GM15510 (cell line): ENCODE data around the gene TFPI2.

Experiments
- POLR2A ChIP-seq: IDR thresholded peaks from 3 replicates; pipeline ENCODE4 v1.6.1; 2011; ENCODE audit warnings: borderline replicate concordance; ENCODE audit not compliant: insufficient read length; ENCODE audit errors: extremely low read depth

TFPI2 gene, protein sequence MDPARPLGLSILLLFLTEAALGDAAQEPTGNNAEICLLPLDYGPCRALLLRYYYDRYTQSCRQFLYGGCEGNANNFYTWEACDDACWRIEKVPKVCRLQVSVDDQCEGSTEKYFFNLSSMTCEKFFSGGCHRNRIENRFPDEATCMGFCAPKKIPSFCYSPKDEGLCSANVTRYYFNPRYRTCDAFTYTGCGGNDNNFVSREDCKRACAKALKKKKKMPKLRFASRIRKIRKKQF

DNA sequence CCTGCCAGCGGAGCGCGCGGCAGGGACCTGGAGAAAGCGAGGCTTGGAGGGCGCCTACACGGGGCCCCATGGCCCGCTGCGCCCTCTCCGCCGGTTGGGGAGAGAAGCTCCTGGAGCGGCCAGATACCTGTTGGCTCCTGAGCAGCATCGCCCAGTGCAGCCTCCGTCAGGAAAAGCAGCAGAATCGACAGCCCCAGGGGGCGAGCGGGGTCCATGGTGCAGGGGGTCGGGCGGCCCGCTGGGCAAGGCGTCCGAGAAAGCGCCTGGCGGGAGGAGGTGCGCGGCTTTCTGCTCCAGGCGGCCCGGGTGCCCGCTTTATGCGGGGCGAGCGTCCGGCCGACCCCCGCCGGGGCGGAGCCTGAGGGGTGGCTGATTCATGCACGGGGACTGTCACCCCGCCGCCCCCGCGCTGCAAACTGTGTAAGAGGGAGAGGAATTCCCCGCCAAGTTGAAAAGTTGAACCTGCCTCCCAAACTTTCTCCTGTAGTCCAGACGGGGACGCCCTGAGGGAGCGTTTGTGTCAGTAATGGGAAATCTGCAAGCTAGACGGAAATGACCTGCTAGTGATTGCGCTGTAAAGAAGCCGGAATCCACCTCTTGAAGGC, at the start of gene TFPI2:
Gene TFPI2 (minus strand): TSS at position 290 of the 605 bp plus-strand sequence. CDS start 75 bp downstream, at position 215.
- no peak for TF ChIP-seq POLR2A

DNA sequence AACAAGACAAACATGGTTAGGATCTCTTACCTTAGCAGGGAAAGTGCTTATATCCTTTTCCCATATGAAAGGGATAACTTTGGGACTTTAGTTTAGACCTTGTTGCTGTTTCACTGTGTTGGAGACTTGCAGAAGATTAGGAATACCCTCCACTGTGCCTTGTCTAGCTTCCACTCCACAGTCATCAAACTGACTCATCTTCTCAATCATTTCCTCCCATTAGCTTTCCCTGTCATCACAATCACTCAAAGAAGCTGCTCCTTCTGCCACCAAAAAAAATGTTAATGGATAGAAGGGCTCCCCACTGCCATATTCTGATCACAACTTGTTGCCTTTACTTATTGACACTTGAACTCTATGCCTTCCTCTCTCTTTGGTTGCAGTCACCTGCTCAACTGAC, 47.7 kb upstream of the TFPI2 start:
- TF ChIP-seq POLR2A, result no peak

GRCh38 chr7:93937818-93938217, 47.3 kb upstream of the TFPI2 start:
- TF ChIP-seq POLR2A, result no peak

DNA sequence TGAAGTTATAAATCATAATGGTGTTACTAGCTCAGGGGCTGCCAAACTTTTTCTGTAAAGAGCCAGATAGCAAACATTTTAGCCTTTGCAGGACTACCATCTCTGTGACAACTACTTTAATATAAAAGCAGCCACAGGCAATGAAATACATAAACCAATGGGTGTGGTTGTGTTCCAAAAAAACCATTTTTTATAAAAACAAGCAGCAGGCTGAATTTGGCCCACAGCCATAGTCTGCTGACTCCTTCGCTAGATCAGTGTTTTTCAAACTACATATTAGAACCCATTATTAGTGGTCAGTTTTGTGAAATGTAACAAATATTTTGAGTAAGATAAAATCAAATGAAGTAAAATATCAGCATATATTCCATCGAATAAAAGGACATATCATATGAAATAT, 44.5 kb upstream of the TFPI2 start:
- TF ChIP-seq POLR2A, result no peak

DNA sequence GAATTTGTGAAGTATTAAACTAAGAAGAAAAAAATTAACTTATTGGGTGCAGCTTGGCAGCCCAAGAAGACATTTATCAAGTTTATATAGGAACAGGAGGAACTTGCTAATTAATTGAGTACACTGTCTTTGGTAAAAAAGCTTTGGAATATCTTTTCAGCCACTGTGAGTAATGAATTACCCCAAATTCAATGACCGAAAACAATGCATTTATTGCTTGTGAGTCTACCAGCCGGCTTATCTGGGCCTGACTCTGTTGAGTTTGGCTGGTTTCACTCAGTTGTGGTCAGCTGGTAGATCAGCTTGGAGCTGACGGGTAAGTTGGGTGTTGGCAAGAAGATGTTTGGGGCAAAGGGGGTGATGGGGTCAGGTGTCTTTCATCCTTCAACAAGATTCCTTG, 42.6 kb upstream of the TFPI2 start:
- TF ChIP-seq POLR2A, result no peak

DNA sequence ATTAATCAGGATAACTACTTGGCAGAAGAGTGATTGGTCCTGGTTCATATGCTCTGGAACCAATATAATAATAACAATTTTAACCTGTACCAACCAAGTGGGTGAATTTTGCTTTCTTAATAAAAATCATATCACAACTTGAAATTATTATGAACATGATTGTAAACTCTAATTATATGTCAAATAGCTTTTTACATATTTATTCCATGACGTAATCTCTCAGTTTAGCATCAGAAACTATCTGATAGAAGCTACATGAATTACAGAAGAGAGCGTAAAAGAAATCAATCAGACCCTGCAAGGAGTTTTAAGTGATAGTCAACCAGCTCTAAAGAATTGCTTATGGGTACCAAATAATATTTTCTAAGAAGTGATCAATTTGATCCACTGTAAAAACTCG, 41.1 kb upstream of the TFPI2 start:
- TF ChIP-seq POLR2A, result no peak

DNA sequence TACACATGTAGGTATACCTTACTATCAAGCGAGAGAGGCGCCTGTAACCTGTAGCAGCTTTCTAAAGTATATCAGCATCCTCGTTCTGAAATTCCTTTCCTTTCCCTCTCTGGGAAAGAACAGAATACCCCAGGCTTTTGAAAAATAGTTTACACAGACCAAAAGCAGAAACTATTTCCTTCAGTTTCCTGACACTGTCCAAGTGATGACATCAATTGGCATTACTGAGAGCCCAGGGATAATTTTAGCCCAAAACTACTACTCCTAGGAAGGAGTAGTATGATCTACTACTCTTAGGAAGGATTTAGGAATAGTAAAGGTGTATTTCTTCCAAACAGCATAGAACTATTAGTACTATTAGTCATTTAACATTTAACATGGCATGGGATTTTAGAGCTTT, 37.0 kb upstream of the TFPI2 start:
- no peak for TF ChIP-seq POLR2A

DNA sequence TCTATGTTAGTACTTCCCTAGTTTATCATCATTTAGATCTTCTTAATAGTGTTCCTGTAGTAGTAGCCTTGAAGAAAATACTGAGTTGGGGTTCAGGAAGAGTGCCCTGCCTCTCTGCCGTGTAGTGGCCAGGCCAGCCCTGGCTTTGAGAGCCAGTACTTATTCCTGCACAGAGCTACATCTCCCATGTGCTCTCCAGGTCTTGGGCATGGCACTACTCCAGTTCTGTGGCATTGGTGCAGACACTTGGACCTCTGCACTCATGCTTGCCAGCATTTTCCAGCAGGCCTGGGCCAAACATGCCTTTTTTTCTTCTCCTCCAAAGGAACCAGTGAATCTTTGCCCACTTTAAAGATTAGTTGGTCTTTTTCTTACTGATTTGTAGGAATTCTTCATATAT, 36.2 kb upstream of the TFPI2 start:
- TF ChIP-seq POLR2A, result no peak

DNA sequence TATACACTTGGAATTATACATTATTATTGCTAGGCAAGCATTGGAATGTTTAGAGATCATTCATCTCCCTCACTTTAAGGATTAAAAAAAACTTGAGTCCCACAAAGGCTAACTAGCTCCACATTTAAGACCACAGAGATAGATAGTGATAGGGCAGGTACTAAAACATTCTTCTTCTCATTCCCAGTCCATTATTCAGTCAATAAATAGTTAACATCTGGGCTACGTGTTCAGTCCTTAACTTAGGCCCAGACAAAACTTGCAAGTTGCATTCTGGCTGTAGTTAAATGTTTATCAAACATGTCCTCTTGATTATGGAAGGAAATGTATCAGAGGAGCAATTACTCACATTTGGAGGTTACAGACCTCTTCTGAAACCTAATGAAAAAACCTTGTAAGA, 33.4 kb upstream of the TFPI2 start:
- TF ChIP-seq POLR2A, result no peak

DNA sequence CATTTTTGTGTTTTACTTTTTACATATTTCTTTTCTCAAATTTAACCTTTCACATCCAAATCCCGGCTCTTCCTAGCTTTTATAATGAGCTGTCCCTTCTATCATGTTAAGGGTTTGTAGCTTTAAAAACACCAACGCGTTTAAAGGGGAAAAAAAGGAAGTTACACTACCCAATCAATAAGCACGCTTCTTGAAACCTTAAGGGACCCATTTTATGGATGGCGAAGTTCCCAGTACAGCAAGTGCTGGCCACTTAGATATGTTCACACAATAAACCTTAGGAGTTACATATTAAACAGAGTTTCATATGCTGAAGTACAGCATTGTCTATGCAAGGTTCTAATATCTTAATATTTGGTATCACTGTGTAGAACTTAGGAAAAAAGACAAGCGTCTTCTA, 32.7 kb upstream of the TFPI2 start:
- no peak for TF ChIP-seq POLR2A

GRCh38 chr7:93921607-93922566, 31.3 kb upstream of the TFPI2 start, which contains the start of gene GNG11:
GNG11 (plus strand) TSS chr7:93921735; CDS start chr7:93922138, 403 bp downstream.
- no peak for TF ChIP-seq POLR2A

DNA sequence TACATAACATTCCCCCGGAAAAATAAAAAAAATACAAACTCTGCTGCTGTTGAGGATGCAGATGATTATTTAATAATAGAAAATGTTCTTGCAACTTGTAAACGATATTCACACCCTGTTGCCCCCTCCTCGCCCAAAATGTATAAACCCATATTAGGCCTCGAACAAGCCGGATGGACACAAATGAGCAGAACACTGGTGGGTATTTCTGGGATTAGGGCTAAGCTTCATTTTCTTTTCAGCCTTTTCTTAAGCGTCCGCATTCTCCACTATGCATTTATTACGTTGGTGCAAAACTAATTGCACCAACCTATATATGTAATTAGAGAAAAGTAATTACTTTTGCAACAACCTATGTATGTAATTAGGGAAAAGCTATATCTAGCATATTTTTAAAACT, 30.6 kb upstream of the TFPI2 start:
- no peak for TF ChIP-seq POLR2A

GRCh38 chr7:93920496-93921182, 30.1 kb upstream of the TFPI2 start:
- no peak for TF ChIP-seq POLR2A

DNA sequence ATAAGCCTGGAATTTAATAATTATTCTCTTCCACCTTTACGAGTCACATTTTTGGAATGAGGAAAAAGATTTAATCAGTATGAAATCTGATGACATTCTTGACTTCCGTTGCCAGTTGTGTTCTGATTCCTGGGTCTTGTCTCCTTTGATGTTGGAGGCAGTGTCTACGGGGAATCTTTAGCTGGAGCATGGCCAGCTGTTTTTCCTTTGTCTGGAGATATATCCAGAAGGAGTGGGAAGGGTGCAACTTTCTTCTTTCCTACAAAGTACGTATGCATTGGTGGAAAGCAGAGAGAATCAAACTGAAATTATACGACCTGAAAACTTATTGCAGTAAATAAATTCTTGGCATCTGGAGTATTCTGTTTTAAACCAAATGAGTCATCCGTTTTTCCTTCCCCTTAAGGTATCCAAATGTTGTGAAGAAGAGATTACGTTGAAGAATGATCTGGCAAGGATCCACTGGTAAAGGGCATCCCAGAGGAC, 24.1 kb upstream of the TFPI2 start:
- no peak for TF ChIP-seq POLR2A

GRCh38 chr7:93913197-93913596, 22.6 kb upstream of the TFPI2 start:
- no peak for TF ChIP-seq POLR2A
